WTC11 (cell line): Measurements from ENCODE around the gene CACNB1.

ENCODE experiments used
- KAT7 ChIP-seq: sonication (generic); formaldehyde crosslinking; IDR thresholded peaks from 2 replicates; pipeline ENCODE4 v1.8.1; 2023; ENCODE audit warnings: missing genetic modification reagents, mild to moderate bottlenecking, borderline replicate concordance
- NR1H2 ChIP-seq: sonication (generic); formaldehyde crosslinking; IDR thresholded peaks from 2 replicates; pipeline ENCODE4 v1.9.0; 2021; ENCODE audit warnings: mild to moderate bottlenecking, moderate library complexity, missing genetic modification reagents

GRCh38 chr17:39134878-39135277 is 62.6 kb downstream of the CACNB1 start:
- TF ChIP-seq NR1H2 (CRISPR knock-in tag) = no peak
- TF ChIP-seq KAT7 (CRISPR knock-in tag) = no peak
